Kidney capillary endothelial cell (primary cell): ENCODE data around the gene RNASE1.
A peak's percentile ranks its signal among the peaks of the same experiment; 100 is the strongest.
"Not testable (repeated sequence)": the region's sequence is repeated elsewhere in the genome, so short reads cannot be mapped to it uniquely, and the experiment has no call there.

Experiments
- DNase-seq: peaks from one replicate; pipeline ENCODE4 v3.0.0-alpha.2; 2018; ENCODE audit warnings: low spot score

The RNASE1 gene

DNA sequence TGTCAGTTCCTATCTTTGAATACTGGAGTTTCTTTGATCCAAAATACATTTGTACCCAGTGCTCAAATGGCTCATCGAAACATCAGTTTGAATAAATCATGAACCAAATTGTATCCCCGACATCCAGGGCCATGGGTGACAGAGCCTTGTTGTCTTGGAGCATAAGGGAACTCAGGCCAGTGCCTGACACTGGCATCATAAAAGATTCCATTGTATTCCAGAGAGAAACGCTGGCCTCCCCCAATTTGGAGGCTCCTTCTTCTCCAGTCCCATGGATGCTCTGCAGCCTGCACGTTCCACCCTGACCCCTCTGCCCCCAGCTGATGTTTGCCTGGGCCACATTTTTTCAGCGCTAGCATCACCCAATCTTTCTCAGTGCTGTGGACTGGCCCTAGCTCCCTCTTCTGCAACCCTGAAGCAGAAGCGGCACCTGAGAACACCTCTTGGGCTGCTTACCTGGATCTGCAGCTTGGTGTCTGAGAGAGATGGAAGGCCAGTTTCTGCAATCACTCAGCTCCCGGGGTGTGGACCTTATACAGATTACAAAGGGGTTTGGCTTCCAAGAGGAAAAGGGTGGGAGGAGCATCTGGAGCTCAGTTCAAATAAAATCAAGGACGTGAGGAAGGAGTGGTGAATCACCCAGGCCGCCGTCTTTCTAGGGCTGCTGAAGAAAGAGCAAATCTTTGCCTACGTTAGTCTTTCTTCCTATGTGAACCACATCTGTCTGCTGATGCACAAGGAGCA is at the start of gene RNASE1:
Gene RNASE1 (minus strand): TSS at position 504 of the 744 bp plus-strand sequence. CDS start 776 bp downstream, outside the sequence.
- DNase-seq: peak; percentile 75

DNA sequence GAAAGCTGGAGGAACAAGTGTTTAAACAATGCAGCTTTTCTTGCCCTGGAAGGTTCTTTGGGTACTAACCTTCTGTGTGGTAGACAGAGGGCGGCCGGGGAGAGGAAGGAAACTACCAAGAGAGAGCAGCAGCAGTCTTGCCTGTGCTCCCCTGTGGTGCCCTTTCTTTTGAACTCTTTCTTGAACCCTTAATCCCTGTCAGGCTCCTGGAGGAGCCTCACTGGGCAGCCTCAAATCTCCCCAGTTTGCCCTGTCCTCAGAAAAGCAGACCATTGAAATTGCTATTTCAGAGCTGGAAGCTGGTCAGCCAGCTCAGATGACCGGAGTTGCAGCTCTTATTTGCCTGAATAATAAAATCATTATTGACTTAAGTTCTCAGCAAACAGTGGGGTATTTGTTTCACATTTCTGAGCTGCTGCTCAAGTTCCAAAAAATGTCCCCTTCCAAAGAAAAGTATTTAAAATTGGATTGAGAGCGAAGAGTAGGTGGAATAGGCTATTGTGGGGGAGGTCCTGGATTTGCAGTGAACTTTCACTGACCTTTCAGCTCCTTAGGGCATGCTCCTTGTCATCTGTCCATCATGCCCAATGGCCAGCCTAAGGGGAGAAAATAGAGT is 46.4 kb upstream of the RNASE1 start:
- DNase-seq: no peak

DNA sequence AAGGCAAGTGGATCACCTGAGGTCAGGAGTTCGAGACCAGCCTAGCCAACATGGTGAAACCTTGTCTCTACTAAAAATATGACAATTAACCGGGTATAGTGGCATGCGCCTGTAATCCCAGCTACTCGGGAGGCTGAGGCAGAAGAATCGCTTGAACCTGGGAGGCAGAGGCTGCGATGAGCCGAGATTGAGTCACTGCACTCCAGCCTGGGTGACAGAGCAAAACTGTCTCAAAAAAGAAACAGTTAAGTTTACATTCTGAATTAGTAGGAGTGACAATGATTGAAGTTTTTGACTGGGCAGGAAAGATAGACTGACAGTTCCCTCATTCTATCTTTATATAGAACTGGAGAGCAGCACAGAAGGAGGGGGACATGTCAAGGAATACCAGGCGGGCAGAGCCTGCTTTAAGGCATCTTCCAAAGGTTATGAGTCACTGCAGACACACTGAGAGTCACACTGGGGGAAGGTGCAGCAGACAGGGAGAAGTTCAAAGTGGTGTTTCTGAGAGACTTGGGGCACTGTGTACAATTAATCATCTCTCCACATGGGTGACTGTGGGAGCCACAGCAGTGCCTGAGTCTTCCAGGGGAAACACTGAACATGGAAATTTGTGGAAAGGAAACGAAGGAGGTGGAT is 45.8 kb upstream of the RNASE1 start:
- DNase-seq: peak; percentile 58

DNA sequence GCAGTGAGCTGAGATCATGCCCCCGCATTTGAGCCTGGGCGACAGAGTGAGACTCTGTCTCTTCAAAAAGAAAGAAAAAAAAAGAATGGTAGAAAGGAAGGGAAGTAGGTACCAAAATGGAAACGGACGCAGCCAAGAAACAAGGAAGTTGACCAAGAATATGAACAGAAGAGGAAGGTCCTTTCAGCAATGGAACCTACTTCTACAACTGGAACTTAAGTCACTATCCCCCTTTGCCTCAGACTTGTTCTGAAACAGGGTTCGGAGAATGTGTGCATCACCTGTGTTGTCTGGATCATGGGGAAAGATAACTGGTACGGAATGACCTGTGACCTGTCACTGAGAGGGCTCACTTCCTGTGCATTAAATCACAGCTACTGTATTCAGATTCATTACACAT is 43.9 kb upstream of the RNASE1 start:
- no peak for DNase-seq

DNA sequence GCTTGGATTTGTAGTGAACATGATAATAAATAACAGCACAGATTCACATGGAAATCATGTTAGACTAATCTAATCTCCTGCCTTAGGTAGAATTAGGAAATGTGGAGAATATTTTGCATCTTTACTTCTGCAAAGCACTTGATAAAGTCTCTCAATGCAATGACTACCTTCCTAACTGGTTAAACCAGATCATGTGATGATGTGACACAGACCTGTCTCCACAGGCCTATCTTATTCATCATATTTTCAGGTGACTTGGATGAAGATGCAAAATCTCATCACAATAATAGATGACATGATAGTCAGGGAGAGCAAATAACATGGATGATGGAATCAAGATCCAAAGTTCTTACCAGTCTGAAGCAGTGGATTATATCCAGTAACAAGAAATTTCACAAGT is 38.5 kb upstream of the RNASE1 start:
- DNase-seq: no peak

DNA sequence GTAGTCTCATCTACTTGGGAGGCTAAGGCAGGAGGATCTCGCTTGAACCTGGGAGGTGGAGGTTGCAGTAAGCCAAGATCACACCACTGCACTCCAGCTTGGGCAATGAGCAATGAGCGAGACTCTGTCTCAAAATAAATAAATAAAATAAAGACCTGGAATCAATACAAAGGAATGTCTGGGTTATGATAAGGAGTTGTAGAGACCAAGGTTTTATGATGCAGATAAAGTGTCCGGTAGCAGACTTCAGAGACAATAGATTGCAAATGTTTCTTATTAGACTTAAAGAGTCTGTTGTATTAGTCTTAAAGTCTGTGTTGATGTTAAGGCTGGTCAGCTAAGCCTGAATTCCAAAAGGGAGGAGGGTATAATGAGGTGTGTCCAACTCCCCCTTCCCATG is 35.2 kb upstream of the RNASE1 start:
- no peak for DNase-seq

DNA sequence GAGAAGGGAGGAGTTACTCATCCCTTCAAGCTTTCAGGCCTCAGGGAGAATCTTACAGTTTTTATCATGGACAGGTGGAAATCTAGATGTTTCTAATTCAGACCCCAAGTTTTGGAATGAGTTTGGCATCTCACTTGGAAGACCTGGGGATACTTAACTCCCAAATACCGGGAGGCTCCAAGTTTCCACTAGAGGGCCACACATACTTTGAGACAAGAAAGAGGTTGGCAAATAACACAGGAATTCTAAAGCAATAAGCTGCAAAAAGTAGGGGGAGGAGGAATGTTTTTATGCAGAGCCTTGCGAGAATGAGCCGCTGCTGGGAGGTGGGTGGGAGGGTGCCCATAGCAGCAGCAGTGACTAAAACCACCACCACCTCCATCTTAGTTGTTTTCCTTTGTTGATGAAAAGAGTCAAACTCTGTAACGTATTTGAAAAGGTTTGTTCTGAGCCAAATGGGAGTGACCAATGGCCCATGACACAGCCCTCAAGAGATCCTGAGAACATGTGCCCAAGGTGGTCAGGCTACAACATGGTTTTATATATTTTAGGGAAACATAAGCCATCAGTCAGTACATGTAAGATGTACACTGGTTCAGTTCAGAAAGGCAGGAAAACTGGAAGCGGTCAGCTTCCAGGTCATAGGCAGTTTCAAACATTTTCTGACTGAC is 34.2 kb upstream of the RNASE1 start:
- no peak for DNase-seq

DNA sequence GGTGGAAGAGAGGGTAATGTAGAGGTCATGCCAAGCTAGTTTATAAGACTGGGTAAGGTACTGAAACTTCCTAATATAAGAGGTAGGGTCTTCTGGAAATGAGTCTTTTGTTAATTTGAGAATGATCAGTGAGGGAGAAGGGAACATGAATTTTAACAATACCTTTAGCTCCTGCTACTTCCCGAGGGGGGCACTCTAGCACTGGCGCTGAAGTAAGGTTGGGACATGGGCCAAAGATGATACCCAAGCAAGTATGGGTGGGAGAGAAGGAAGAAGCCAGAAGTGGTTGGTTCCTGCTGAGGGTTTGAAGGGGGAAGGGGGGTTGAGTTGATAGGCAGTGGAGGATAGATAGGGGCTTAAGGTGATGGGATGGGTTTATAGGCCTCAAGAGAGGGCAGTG is 32.3 kb upstream of the RNASE1 start:
- no peak for DNase-seq

DNA sequence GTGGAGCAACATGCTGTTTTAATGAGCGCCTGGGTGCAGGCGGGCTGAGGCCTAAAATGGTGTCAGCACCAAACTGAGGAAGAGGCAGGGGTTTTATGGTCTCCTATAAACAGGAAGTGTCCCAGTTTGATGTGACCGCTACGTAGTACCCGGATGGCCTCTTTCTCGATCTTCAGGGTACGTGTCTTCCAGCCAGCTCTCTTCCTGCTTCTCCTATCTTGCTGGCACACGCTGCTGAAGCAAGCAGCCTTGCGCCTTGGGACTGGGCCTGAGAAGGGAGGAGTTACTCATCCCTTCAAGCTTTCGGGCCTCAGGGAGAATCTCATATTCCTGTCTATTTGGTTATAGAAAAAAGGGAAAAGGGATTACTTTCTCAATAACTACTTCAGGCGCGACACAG is 28.2 kb upstream of the RNASE1 start:
- DNase-seq: no peak

DNA sequence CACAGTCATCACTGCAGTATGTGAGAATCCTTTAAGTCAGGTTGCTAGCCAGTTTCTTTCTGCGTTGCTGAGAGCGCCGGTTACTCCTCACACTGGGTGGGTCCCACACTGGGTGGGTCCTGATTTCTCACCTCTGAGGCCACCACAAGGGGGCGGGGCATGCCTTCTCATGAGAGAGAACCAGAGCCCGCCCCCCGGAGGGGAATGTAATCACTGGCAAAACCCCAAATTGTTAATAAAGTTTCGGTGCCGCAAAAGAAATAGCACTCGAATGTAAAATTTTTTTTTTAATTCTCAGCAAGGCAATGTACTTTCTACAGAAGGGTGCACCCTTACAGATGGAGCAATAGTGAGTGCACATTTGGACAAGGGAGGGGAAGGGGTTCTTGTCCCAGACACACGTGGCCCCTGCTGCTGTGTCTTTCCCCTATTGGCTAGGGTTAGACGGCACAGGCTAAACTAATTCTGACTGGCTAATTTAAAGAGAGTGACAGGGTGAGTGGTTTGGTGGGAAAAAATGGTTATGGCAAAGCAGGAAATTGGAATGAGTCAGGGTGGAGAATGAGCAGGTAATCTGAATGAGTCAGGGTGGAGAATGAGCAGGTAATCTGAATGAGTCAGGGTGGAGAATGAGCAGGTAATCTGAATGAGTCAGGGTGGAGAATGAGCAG is 25.5 kb upstream of the RNASE1 start:
- DNase-seq: not testable (repeated sequence)

DNA sequence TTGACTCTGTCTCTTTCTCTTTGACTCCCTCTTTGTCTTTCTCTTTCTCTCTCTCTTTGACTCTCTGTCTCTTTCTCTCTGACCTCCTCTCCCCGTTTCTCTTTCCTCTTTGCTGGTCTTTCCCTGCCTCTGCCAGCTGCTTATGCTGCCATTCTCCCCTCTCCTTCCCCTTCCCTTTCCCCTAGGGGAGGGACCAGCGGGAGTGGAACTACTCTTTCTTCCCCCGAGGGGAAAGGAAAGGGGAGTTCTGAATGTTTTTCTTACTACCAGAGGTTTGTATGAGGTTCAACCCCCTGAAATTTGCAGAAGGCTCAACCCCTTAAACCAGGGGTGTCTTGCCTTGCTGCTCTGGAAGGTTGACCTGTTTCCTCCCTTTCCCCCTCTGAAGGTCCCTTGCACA is 24.7 kb upstream of the RNASE1 start:
- no peak for DNase-seq

DNA sequence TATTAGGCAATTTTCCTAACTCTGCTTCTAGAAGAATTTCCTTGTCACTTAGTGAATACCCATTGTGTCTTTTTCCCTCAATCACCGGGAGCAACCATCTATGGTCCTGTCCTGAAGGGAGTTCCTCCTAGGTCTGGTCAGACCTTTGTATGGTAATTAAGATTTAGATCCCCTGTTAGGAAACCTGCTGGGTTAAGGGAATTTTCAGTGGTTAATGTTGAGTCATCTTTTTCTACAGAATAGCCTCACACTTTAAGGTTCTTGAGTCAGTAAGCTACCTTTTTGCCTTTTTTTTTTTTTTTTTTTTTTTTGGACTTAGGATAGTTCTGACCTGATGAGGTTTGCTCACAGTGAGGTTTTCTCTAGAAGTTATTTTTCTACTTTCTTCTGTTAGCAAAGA is 24.0 kb upstream of the RNASE1 start:
- DNase-seq: peak; percentile 12

DNA sequence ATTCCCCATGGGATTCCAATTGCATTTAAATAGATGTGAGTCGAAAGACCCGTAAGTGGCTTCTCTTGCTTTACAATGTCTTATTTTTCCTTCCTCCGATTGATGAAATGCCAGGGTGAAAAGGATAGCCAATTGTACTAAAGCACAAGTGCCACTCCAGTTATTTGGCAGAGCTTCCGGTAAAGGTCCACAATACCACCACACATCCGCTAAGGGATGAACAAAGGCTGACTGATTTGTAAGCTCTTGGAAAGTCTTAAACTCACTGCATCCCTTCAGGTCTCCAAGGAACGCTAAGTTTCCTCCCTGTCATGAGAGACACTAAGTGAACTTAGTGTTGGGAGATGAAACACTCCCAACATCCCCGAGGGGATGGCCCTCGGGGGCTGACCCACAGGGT is 21.2 kb upstream of the RNASE1 start:
- DNase-seq: no peak

DNA sequence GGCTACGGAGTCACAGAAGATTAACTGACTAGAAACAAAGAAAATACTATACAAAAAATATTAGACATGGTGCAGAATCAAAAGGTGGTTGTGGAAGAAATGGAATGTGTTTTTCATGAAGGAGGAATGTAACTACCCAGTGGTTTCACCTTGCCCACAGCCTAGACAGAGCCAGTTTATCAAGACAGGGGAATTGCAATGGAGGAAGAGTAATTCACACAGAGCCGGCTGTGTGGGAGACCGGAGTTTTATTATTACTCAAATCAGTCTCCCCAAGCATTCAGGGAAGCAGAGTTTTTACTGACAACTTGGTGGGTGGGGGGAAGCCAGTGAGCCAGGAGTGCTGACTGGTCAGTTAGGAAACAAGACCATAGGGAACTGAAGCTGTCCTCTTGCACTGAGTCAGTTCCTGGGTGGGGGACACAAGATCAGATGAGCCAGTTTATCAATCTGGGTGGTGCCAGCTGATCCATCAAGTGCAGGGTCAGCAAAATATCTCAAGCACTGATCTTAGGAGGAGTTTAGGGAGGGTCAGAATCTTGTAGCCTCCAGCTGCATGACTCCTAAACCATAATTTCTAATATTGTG is 19.0 kb upstream of the RNASE1 start:
- not testable (repeated sequence) for DNase-seq

DNA sequence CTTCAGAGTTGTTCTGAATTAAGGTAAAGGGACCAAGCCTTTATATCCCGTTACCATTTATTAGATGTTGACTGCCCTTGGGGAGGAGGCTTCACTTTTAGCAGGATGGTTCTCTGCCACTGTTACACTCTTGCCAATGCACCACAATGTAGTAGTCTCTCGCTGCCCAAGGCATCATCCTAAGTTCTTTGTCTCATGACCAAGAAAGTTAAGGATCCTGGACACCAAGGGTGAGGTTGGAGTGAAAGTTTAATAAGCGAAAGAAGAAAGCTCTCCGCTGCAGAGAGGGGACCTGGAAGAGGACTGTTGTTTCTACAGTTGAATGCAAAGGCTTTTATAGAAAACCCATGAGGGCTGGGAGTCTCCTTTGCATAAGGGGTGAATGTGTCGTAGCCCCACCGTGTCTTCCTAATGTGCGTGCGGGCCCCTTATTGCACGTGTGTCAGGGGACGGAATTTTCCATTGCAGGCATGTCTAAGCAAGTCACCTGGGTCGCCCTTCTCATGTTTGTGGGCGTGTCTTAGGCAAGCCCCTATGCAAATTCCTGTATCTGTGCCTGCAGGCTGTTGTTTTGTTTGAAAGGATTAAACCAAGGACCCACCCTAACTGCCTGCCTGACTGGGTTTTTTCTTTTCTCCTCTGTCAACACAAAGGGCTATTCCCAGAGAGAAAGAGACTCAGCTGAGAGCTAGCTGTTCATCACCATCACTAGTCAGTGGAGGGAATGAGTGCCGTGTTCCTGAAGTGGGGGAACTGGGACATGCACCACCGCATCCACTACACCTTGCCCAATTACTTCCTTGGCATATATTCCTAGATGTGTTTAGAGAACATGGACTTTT is 17.6 kb upstream of the RNASE1 start:
- no peak for DNase-seq

DNA sequence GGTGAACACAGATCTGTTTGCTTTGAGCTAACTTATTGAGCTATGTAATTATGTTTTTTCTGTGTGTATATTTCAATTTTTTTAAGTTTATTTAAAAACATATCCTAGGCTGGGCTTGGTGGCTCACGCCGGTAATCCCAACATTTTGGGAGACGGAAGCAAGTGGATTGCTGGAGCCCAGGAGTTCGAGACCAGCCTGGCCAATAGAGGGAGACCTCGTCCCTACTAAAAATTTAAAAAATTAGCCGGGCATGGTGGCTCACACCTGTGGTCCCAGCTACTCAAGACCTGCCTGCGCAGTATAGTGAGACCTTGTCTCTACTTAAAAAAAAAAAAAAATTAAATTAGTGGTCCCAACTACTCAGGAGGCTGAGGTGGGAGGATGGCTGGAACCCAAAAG is 16.2 kb upstream of the RNASE1 start:
- no peak for DNase-seq

DNA sequence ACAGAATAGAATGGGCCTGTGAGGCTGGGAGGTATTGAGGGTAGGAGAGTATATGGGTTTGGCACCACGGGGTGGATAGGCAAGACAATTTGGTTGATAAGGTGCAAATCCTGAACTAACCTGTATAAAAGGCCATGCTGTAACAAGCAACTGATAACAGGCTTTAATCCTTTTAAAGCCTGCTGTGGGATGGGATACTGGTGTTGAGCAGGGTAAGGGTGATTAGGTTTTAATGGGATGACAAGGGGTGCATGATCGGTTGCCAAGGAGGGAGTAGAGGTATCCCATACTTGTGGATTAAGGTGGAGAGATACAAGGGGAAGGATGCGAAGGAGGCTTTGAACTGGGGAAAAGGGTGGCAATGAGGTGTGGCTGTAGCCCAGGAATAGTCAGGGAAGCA is 13.3 kb upstream of the RNASE1 start:
- not testable (repeated sequence) for DNase-seq

DNA sequence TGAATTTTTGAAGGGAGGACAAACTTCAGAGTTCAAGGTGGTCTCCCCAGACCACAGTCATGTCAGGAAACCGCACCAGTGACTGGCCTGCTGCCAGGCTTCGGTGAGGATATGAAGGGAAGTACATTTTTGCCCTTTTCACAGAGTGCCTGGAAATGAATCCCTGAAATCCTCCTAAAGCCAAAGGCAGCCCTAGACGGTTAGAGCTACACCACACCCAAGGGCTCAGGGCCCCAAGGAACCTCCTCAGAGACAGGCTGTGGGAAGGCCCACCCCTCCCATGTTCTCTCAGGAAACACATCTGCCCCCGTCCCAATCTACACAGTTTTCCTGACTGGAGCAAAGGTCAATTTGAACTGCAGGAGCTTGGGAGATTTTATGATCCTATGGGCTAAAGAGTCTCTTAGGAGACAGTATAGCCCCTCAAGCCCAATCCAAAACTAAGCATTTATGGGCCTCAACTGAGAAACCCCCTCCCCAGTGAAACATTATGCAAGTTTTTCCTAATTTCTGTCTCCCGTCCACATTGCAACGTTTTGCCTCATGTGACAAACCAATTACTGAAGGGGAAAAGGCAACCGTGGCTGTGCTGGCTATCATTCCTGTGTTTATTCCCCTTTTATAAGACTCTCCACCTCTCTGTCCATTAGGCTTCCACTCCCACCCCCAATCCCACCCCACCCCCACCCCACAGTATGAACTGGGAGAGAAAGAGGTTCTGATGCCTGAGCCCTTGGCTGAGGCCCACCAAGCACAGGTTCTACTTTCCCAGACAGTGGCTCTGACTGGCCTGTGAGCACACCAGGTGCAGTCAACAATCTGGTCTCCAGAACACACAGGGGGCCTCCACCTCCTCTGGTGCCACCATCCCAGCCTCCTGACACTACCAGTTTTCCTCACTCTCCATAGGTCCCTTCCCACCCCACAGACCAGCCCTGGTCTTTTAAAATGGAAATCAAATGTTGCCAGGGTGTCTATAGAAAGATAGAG is 9.6 kb upstream of the RNASE1 start:
- no peak for DNase-seq

DNA sequence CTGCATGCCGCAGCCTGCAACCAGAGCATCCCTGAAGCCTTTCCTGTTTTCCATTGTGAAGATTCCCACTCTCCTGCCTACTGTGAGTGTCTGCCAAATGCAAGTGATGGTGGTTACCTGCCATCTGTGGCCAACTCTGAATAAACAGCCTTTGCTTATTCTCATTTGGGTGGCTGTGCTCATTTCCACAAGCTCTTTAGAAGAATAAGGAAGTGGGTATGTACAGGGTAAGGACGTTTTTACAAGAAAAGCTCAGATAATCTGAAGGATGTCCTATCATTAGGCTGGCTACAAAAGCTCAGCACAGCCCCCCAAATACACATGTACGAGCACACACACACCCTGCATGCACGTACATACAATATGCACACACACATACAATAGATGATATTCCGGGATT is 7.3 kb upstream of the RNASE1 start:
- DNase-seq: no peak

DNA sequence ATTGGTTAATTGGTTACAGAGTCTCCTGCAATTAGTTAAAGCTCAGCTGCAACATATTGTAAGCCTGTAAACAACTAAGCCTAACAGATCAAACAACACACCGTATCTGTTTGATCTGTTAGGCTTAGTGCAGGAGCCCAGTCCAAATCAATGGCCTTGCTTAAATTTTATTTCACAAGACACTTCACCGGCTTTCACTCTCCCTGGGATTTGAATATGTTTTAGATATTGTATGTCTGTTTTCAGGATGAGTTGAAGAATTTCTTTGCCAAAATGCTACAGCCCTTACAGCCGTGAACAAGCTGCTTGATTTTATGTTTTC is 5.5 kb upstream of the RNASE1 start:
- DNase-seq: no peak
